Stimulated activated CD4-positive, alpha-beta T cell treated with anti-CD3 and anti-CD28 coated beads, Interleukin-12 subunit alpha, Interleukin-12 subunit beta, amount 100 ng/mL, for 4 hours (primary cell): ENCODE data around the gene RAB26.
A peak's percentile ranks its signal among the peaks of the same experiment; 100 is the strongest.

ENCODE experiments used
- DNase-seq: peaks from one replicate; pipeline ENCODE4 v3.0.0-alpha.2; 2020

Gene RAB26

GRCh38 chr16:2163211-2163881 is 14.9 kb downstream of the RAB26 start:
- DNase-seq, result no peak

DNA sequence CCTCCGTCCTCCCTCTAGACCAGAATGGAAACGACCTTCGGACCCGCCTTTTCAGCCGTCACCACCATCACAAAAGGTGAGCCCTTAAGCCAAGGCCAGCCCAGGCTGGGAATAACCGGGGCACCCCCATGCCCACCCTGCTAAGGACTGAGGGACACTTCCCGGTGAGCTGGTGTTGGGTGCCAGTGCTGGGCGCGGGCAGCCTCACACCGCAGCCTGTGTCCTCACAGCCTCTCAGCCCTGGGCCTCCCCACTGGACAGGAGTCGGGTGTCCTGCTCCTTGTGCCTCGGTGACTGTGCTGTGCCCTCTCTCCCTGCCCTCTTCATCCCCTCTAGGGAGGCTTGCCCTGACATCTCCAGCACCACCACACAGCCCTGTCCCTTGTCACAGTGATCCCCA is 17.4 kb downstream of the RAB26 start:
- no peak for DNase-seq

GRCh38 chr16:2166263-2167067 is 18.0 kb downstream of the RAB26 start:
- no peak for DNase-seq

DNA sequence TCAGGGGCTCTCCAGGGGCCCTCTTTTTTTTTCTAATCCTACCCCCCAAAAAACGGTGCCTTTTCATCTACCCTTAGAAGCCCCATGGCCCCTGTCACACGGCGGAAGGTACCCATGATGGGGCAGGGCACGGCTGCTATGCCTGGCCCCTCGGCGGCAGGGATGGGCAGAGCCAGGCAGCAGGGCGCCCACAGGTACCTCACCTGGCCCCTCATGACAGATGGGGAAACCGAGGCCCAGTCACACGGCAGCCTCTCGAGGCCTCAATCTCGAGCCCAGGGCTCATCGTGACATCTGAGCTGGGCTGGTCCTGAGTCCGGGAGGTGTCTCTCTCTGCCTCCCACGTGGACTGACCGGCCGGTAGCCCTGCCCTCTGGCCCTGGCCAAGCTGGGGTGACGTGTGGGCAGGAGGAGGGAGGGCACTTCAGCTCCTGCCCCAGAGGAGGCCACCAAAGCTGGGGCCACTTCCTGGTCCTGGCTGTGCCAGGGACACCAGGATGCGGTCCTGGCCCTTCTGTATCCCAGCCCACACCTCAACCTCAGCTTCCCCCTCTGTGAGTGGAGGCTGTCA is 18.7 kb downstream of the RAB26 start:
- no peak for DNase-seq

DNA sequence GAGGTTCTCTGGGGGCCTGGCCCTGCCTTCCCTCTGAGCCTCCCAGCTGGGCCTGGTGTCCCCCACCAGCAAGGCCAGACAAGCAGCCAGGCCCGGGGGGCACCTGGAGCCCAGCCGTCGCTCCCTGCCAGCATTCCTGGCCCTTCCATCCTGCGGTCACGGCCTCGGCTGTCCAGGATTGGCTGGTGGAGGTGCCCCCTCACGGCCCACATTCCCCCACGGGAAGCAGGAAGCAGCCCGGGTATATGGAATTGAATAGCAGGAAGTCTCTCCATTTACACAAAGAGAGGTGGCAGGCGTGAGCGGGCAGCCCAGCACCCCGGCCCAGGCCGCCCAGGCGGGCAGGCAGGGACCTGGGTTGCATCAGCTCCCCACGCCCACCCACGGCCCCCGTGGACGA is 21.7 kb downstream of the RAB26 start:
- DNase-seq, result no peak

- DNase-seq, result no peak
Observed at GRCh38 chr16:2170587-2171435, 22.4 kb downstream of the RAB26 start.

GRCh38 chr16:2171601-2172178 is 23.3 kb downstream of the RAB26 start:
- DNase-seq, result no peak

GRCh38 chr16:2172688-2173335 is 24.4 kb downstream of the RAB26 start:
- no peak for DNase-seq

- no peak for DNase-seq
Observed at GRCh38 chr16:2173366-2173765, 24.9 kb downstream of the RAB26 start.

- no peak for DNase-seq
Observed at GRCh38 chr16:2173916-2174315, 25.5 kb downstream of the RAB26 start.

GRCh38 chr16:2174396-2175131 is 26.1 kb downstream of the RAB26 start:
- no peak for DNase-seq

DNA sequence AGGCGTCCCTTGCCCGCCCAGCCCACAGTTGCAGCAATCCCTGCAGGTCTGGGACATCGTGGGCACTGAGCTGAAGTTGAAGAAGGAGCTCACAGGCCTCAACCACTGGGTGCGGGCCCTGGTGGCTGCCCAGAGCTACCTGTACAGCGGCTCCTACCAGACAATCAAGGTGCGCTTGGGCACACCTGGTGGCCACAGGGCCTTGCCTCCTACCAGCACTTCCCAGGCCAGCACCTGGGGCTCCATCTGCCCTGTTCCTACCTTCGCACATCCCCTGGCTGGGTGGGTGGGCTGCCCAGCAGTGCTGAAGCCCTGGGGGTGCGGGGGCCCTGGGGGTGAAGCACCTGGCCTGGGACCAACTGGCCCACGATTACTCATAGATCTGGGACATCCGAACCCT is 27.0 kb downstream of the RAB26 start:
- no peak for DNase-seq

DNA sequence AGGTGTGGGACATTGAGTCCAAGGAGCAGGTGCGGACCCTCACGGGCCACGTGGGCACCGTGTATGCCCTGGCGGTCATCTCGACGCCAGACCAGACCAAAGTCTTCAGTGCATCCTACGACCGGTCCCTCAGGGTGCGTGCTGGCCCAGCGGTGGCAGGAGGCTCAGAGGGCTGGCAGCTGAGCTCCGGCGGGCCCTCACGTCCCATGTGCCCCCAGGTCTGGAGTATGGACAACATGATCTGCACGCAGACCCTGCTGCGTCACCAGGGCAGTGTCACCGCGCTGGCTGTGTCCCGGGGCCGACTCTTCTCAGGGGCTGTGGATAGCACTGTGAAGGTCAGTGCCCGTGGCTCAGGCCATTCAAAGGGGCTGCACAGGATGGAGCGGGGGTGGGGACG is 27.6 kb downstream of the RAB26 start:
- DNase-seq, result no peak

GRCh38 chr16:2177101-2177500 is 28.7 kb downstream of the RAB26 start:
- no peak for DNase-seq

GRCh38 chr16:2177561-2177960 is 29.1 kb downstream of the RAB26 start:
- no peak for DNase-seq

- peak; percentile 28 for DNase-seq
Observed at GRCh38 chr16:2178321-2179106, 30.1 kb downstream of the RAB26 start.

GRCh38 chr16:2179107-2179501 is 30.7 kb downstream of the RAB26 start:
- DNase-seq, result no peak

GRCh38 chr16:2179576-2179975 is 31.2 kb downstream of the RAB26 start:
- no peak for DNase-seq

DNA sequence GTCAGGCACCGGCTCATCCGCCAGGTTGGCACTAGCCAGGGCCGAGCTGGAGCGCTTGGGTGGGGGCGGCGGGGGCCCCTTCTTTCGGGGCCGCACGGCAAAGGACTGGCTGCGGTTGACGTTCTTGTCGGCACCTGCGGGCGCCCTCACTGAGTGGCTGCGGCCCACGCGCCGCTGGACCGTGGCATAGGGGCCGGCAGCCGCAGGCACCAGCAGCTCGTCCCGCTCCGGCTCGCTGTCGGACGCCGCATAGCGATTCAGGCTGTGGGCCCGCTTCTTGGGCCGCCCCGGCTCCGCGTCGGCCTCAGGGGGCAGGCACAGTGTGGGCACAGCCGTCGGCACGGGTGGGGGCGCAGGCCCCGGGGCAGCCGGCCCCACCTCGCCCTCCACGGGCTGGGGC is 32.0 kb downstream of the RAB26 start:
- no peak for DNase-seq
